ENCODE measurements around the gene S1PR3. TPM values are rescaled to one million over a fixed set of nuclear protein-coding genes. Genes with fewer than 3 reads are reported as not detected.
A peak's percentile ranks its signal among the peaks of the same experiment; 100 is the strongest.

Gene S1PR3
- total RNA-seq, 1 donor, result 3.3 TPM

- no peaks in the 10 kb centered on the region for H3K36me3 ChIP-seq (ENCODE audit: insufficient read depth, low read length)
- no peak overlapping the region for H3K4me3 ChIP-seq (ENCODE audit: insufficient read depth, low read length)
- H4K20me1 ChIP-seq (ENCODE audit: insufficient read depth, low read length), result no peaks in the 10 kb centered on the region
- no peak for DNase-seq (ENCODE audit: insufficient read length, low spot score, missing footprints)
- H3K79me2 ChIP-seq (ENCODE audit: insufficient read depth, low read length), result no peaks in the 10 kb centered on the region
- H3K4me2 ChIP-seq (ENCODE audit: insufficient read depth, low read length), result no peak overlapping the region
- peaks cover 28% of the 10 kb centered on the region for H3K4me1 ChIP-seq (ENCODE audit: insufficient read depth, low read length)
- no peaks in the 10 kb centered on the region for H3K27me3 ChIP-seq (ENCODE audit: insufficient read depth, low read length)
- no peak for TF ChIP-seq CTCF (IDR thresholded peaks at IDR 0.05; ENCODE audit: extremely low read depth, low read depth, low read length)
- H2AFZ ChIP-seq (ENCODE audit: low read length), result no peak overlapping the region
- H3K9me3 ChIP-seq (ENCODE audit: low read depth, low read length), result no peaks in the 10 kb centered on the region
- H3K27ac ChIP-seq (ENCODE audit: low read depth, low read length), result no peak overlapping the region
Observed at GRCh38 chr9:89022001-89022759, 30.9 kb downstream of the S1PR3 start.

- Histone ChIP-seq H3K36me3 (ENCODE audit: insufficient read depth, low read length) (no peaks in the 10 kb centered on the region), H3K4me3 (ENCODE audit: insufficient read depth, low read length) (no peak overlapping the region), H3K4me2 (ENCODE audit: insufficient read depth, low read length) (no peak overlapping the region), H4K20me1 (ENCODE audit: insufficient read depth, low read length) (no peaks in the 10 kb centered on the region), H3K79me2 (ENCODE audit: insufficient read depth, low read length) (no peaks in the 10 kb centered on the region), H3K9me3 (ENCODE audit: low read depth, low read length) (no peaks in the 10 kb centered on the region), H2AFZ (ENCODE audit: low read length) (peak overlapping the region; percentile 54), H3K4me1 (ENCODE audit: insufficient read depth, low read length) (peaks cover 28% of the 10 kb centered on the region), H3K27me3 (ENCODE audit: insufficient read depth, low read length) (no peaks in the 10 kb centered on the region), H3K27ac (ENCODE audit: low read depth, low read length) (peak overlapping the region; percentile 49)
- DNase-seq (ENCODE audit: insufficient read length, low spot score, missing footprints), result no peak
- no peak for TF ChIP-seq CTCF (IDR thresholded peaks at IDR 0.05; ENCODE audit: extremely low read depth, low read depth, low read length)
Observed at GRCh38 chr9:89022902-89023301, 31.6 kb downstream of the S1PR3 start.

- no peaks in the 10 kb centered on the region for H3K9me3 ChIP-seq (ENCODE audit: low read depth, low read length)
- DNase-seq (ENCODE audit: insufficient read length, low spot score, missing footprints), result no peak
- no peak overlapping the region for H3K27ac ChIP-seq (ENCODE audit: low read depth, low read length)
- no peaks in the 10 kb centered on the region for H3K36me3 ChIP-seq (ENCODE audit: insufficient read depth, low read length)
- no peaks in the 10 kb centered on the region for H3K79me2 ChIP-seq (ENCODE audit: insufficient read depth, low read length)
- H3K27me3 ChIP-seq (ENCODE audit: insufficient read depth, low read length), result no peaks in the 10 kb centered on the region
- no peak for TF ChIP-seq CTCF (IDR thresholded peaks at IDR 0.05; ENCODE audit: extremely low read depth, low read depth, low read length)
- no peak overlapping the region for H2AFZ ChIP-seq (ENCODE audit: low read length)
- peaks cover 28% of the 10 kb centered on the region for H3K4me1 ChIP-seq (ENCODE audit: insufficient read depth, low read length)
- no peak overlapping the region for H3K4me3 ChIP-seq (ENCODE audit: insufficient read depth, low read length)
- no peak overlapping the region for H3K4me2 ChIP-seq (ENCODE audit: insufficient read depth, low read length)
- no peaks in the 10 kb centered on the region for H4K20me1 ChIP-seq (ENCODE audit: insufficient read depth, low read length)
Observed at GRCh38 chr9:89023740-89024139, 32.5 kb downstream of the S1PR3 start.

GRCh38 chr9:89024727-89025126, 33.5 kb downstream of the S1PR3 start:
- no peak for TF ChIP-seq CTCF (IDR thresholded peaks at IDR 0.05; ENCODE audit: extremely low read depth, low read depth, low read length)
- Histone ChIP-seq H3K4me3 (ENCODE audit: insufficient read depth, low read length) (no peak overlapping the region), H4K20me1 (ENCODE audit: insufficient read depth, low read length) (no peaks in the 10 kb centered on the region), H3K4me1 (ENCODE audit: insufficient read depth, low read length) (peaks cover 28% of the 10 kb centered on the region), H3K27me3 (ENCODE audit: insufficient read depth, low read length) (no peaks in the 10 kb centered on the region), H3K79me2 (ENCODE audit: insufficient read depth, low read length) (no peaks in the 10 kb centered on the region), H3K4me2 (ENCODE audit: insufficient read depth, low read length) (no peak overlapping the region), H3K27ac (ENCODE audit: low read depth, low read length) (no peak overlapping the region), H2AFZ (ENCODE audit: low read length) (no peak overlapping the region), H3K9me3 (ENCODE audit: low read depth, low read length) (no peaks in the 10 kb centered on the region), H3K36me3 (ENCODE audit: insufficient read depth, low read length) (no peaks in the 10 kb centered on the region)
- no peak for DNase-seq (ENCODE audit: insufficient read length, low spot score, missing footprints)
